ENCODE results near the gene NAA50.

DNA sequence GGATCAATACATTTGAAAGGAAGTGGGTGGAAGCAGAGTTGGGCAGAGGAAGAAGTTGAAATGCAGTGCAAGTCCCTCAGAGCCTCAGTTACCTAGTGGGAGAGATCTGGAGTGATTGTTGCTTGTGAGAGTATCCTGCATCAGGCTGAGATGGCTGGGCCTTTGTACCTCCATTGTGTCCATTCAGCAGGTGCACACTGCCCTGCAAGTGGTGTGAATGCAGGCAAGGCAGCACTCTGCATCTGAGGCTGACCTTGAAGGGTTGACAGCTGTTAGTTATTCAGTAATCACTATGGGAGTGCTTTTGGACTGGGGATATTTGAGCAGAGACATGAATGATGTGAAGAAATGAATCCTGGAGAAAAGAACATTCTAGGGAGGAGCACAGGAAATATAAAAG, 25.9 kb upstream of the NAA50 start:
- TF ChIP-seq POLR2A (IDR thresholded peaks at IDR 0.05; ENCODE audit: low read depth, low read length) (no peak), TAF1 (IDR thresholded peaks at IDR 0.05; ENCODE audit: borderline replicate concordance, low read depth, low read length) (no peak)
